Measurements from ENCODE around the gene AP2A1. TPM values are rescaled to one million over a fixed set of nuclear protein-coding genes. Genes with fewer than 3 reads are reported as not detected.

AP2A1 gene
- total and polyA plus RNA-seq, 2 of the 13 experiments (the other 11 are each of a cell fraction or from before 2014, with no cell fraction given) = 22.7 to 39.7 TPM

DNA sequence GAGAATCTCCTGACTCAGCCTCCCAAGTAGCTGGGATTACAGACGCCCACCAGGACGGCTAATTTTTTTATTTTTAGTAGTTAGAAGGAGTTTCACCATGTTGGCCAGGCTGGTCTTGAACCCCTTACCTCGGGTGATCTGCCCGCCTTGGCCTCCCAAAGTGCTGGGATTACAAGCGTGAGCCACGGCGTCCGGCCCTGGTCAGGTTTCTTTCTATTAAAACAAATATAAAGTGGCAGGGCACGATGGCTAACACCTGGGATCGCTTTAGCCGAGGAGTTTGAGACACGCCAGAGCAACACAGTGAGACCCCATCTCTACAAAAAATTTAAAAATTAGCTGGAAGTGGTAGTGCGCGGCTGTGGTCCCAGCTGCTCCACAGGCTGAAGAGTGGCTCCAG is 49.8 kb downstream of the AP2A1 start:
- WGBS (ENCODE audit: low lambda C conversion rate) = 64% methylated on average over 14 of the region's 14 CpGs
- peak overlapping the region in 1 of 3 experiments; percentile 88; a peak in 1 of 6 replicates for H3K4me3 ChIP-seq (replicated peaks in 1 of 3; ENCODE audit: insufficient read depth in 1 of 3, low read depth in 2 of 3, low read length in 3 of 3)
- no peak for ATAC-seq
- in situ Hi-C loops (cut with HindIII; ENCODE audit: extremely low pct_ligation_motif_present, low pct_unique_long_range_greater_than_20kb) (no loop called here), intact Hi-C loops (cut with micrococcal nuclease; ENCODE audit: unreplicated experiment) (loop anchor here (10.0 kb wide), 1 partner anchor 52 kb away; the partner anchor contains the start of genes AP2A1 and TSKS)
- no TSS peak for BruUV-seq (replicated peaks)
- peaks cover 20% of the 10 kb centered on the region for H3K79me2 ChIP-seq (ENCODE audit: insufficient read depth, low read length)
- peak overlapping the region; percentile 88 for H3K27ac ChIP-seq (ENCODE audit: extremely low read length, insufficient read depth, low read length)
- H4K20me1 ChIP-seq (ENCODE audit: insufficient read depth, low read length) = no peaks in the 10 kb centered on the region
- H3K27me3 ChIP-seq (ENCODE audit: control insufficient read depth in 1 of 2, insufficient read depth in 2 of 2, low read length in 2 of 2) = no peaks in the 10 kb centered on the region; a peak in 1 of 5 replicates
- POLR2A ChIA-PET = no interaction called here
- peaks cover 2 to 4% of the 10 kb centered on the region in 2 experiments; a peak in 1 of 5 replicates for H3K36me3 ChIP-seq (replicated peaks in 1 of 2; ENCODE audit: control insufficient read depth in 1 of 2, insufficient read depth in 2 of 2, low read length in 2 of 2)
- peaks cover 11% of the 10 kb centered on the region for H3K4me1 ChIP-seq (ENCODE audit: insufficient read depth, low read length)
- DNase-seq (ENCODE audit: low spot score) = no peak
- CTCF ChIA-PET (ENCODE audit: low intra/inter-chr PET ratio, low total read pairs) = no interaction called here
- no peak overlapping the region for H2AFZ ChIP-seq (ENCODE audit: low read length)
- H3K9ac ChIP-seq (ENCODE audit: insufficient read depth, low read depth, low read length) = peak overlapping the region; percentile 32; the same call in 1 of the 2 replicates
- TF ChIP-seq, protein P1, sequence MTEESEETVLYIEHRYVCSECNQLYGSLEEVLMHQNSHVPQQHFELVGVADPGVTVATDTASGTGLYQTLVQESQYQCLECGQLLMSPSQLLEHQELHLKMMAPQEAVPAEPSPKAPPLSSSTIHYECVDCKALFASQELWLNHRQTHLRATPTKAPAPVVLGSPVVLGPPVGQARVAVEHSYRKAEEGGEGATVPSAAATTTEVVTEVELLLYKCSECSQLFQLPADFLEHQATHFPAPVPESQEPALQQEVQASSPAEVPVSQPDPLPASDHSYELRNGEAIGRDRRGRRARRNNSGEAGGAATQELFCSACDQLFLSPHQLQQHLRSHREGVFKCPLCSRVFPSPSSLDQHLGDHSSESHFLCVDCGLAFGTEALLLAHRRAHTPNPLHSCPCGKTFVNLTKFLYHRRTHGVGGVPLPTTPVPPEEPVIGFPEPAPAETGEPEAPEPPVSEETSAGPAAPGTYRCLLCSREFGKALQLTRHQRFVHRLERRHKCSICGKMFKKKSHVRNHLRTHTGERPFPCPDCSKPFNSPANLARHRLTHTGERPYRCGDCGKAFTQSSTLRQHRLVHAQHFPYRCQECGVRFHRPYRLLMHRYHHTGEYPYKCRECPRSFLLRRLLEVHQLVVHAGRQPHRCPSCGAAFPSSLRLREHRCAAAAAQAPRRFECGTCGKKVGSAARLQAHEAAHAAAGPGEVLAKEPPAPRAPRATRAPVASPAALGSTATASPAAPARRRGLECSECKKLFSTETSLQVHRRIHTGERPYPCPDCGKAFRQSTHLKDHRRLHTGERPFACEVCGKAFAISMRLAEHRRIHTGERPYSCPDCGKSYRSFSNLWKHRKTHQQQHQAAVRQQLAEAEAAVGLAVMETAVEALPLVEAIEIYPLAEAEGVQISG (CRISPR knock-in tag; IDR thresholded peaks at IDR 0.05) = no peak
- TF ChIP-seq ZNF589 (CRISPR knock-in tag; conservative IDR thresholded peaks at IDR 0.05) = no peak
- TF ChIP-seq, protein P2, sequence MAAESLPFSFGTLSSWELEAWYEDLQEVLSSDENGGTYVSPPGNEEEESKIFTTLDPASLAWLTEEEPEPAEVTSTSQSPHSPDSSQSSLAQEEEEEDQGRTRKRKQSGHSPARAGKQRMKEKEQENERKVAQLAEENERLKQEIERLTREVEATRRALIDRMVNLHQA (CRISPR knock-in tag; IDR thresholded peaks at IDR 0.05) = no peak
- no peak for TF ChIP-seq SMAD3 (CRISPR knock-in tag; IDR thresholded peaks at IDR 0.05)
- TF ChIP-seq ATRX (CRISPR knock-in tag; IDR thresholded peaks at IDR 0.05; ENCODE audit: borderline replicate concordance) = no peak
- TF ChIP-seq ZBTB38 (CRISPR knock-in tag; IDR thresholded peaks at IDR 0.05) = no peak
- TF ChIP-seq ZNF333 (CRISPR knock-in tag; IDR thresholded peaks at IDR 0.05; ENCODE audit: borderline replicate concordance) = no peak
- TF ChIP-seq ZNF225 (CRISPR knock-in tag; IDR thresholded peaks at IDR 0.05) = no peak
- no peak for TF ChIP-seq GABPA (IDR thresholded peaks at IDR 0.05; ENCODE audit: low read depth, low read length)
- TF ChIP-seq GABPA (CRISPR knock-in tag; IDR thresholded peaks at IDR 0.05; ENCODE audit: low read depth) = no peak
- TF ChIP-seq, protein P3, sequence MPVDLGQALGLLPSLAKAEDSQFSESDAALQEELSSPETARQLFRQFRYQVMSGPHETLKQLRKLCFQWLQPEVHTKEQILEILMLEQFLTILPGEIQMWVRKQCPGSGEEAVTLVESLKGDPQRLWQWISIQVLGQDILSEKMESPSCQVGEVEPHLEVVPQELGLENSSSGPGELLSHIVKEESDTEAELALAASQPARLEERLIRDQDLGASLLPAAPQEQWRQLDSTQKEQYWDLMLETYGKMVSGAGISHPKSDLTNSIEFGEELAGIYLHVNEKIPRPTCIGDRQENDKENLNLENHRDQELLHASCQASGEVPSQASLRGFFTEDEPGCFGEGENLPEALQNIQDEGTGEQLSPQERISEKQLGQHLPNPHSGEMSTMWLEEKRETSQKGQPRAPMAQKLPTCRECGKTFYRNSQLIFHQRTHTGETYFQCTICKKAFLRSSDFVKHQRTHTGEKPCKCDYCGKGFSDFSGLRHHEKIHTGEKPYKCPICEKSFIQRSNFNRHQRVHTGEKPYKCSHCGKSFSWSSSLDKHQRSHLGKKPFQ (CRISPR knock-in tag; IDR thresholded peaks at IDR 0.05; ENCODE audit: insufficient replicate concordance) = no peak
- no peak for TF ChIP-seq ZKSCAN1 (IDR thresholded peaks at IDR 0.05; ENCODE audit: low read length)
- TF ChIP-seq RFXANK (CRISPR knock-in tag; IDR thresholded peaks at IDR 0.05) = no peak
- TF ChIP-seq PCBP2 (optimal IDR thresholded peaks at IDR 0.05; ENCODE audit: low read depth, low read length, poor library complexity, severe bottlenecking) = no peak
- TF ChIP-seq, protein P4, sequence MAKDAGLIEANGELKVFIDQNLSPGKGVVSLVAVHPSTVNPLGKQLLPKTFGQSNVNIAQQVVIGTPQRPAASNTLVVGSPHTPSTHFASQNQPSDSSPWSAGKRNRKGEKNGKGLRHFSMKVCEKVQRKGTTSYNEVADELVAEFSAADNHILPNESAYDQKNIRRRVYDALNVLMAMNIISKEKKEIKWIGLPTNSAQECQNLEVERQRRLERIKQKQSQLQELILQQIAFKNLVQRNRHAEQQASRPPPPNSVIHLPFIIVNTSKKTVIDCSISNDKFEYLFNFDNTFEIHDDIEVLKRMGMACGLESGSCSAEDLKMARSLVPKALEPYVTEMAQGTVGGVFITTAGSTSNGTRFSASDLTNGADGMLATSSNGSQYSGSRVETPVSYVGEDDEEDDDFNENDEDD (CRISPR knock-in tag; IDR thresholded peaks at IDR 0.05; ENCODE audit: borderline replicate concordance) = no peak
- no peak for TF ChIP-seq SRSF1 (optimal IDR thresholded peaks at IDR 0.05; ENCODE audit: low read depth, low read length)
- no peak for TF ChIP-seq ZNF367 (CRISPR knock-in tag; IDR thresholded peaks at IDR 0.05; ENCODE audit: borderline replicate concordance)
- H3K9me3 ChIP-seq (ENCODE audit: low read length) = no peaks in the 10 kb centered on the region
- FAIRE-seq = no peak
- H3K4me2 ChIP-seq (ENCODE audit: low read depth, low read length) = peak overlapping the region; percentile 78; the same call in 1 of the 2 replicates
